GM19099 (cell line): ENCODE results near the gene OGFOD1.

Experiments
- POLR2A ChIP-seq: IDR thresholded peaks from 3 replicates; pipeline ENCODE4 v1.6.1; 2011; ENCODE audit warnings: low read depth; ENCODE audit not compliant: insufficient read length; ENCODE audit errors: extremely low read depth

The OGFOD1 gene

DNA sequence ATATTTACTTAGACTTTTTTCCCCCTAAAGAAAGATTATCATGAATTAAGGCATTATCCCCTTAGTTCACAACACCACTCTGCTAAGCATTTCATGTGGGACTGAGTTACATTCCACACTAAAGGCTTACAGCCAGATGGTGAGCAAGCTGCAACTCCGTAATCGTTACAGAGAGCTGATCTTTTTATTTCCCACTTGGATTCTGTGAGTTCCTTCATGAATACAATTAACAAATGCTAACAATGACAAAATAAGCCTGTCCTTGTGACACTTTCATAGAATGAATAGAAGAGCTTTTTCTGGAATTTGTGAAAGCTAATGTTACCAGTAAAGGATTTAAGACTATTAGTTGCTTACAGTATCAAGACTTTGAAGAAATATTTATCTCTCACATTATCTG is 8.7 kb downstream of the OGFOD1 start:
- no peak for TF ChIP-seq POLR2A

DNA sequence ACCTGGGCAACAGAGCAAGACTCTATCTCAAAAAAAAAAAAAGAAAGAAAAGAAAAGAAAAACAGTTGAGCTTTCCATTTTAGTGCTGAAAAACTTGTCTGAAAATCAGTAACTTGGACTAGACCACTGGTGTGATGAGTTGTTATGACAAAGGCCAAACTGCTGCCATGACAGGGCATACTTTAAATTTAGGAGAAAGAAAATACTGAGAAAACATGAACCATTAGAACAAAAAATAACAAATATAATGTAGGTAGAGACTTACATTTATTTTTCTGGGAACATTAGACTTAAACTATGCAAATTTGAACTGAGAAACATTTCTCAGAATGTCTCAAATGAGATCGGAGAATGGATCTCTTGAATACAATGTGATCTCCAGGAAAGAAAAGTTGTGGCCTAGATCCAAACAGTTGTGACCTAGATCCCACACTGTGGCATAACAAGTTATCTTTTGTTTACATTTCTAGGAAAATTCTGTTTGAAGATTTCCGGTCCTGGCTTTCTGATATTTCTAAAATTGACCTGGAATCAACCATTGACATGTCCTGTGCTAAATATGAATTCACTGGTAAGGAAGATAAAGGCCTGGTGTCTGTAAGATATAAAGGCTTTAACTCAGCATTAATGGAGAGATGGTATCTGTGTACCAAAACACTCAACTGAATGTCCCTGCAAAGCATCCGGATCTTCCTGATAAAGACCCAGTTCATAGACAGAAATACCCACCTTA is 10.9 kb downstream of the OGFOD1 start:
- no peak for TF ChIP-seq POLR2A

DNA sequence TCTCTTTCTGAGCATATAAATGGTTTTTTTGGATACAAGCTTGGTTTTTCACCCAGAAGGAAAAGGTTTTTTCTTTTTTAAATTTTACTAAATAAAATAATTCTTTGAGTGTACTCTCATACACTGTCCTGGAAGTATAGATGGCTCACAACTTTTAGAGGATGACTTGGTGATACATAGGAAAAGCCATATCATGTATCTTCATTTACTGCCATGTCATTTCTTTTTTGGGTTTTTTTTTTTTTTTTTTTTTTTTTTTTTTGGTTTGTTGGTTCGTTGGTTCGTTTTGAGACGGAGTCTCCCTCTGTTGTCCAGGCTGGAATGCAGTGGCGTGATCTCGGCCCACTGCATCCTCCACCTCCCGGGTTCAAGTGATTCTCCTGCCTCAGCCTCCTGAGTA is 11.8 kb downstream of the OGFOD1 start:
- no peak for TF ChIP-seq POLR2A

GRCh38 chr16:56466344-56466743 is 15.0 kb downstream of the OGFOD1 start:
- TF ChIP-seq POLR2A = no peak

DNA sequence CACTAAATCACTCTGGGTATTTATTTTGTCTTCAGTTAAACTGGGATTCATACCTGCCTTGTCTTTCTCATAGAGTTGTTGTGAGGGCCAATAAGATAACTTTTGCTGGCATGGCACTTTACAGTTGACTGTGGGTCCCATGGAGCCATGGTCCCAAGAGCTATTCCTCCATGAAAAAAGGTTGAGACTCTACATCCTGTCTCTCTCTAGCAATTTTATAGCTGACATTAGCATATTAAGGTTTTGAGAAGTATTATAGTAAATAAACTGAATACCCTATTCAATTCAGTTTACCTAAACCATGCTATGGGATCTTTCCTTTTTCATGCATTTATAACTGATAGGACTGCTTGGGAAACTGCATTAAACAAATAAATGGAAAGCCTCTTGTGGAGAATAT is 17.4 kb downstream of the OGFOD1 start:
- TF ChIP-seq POLR2A = no peak

- no peak for TF ChIP-seq POLR2A
Observed at GRCh38 chr16:56469748-56470147, 18.4 kb downstream of the OGFOD1 start.

GRCh38 chr16:56470232-56470631 is 18.9 kb downstream of the OGFOD1 start:
- TF ChIP-seq POLR2A = no peak

DNA sequence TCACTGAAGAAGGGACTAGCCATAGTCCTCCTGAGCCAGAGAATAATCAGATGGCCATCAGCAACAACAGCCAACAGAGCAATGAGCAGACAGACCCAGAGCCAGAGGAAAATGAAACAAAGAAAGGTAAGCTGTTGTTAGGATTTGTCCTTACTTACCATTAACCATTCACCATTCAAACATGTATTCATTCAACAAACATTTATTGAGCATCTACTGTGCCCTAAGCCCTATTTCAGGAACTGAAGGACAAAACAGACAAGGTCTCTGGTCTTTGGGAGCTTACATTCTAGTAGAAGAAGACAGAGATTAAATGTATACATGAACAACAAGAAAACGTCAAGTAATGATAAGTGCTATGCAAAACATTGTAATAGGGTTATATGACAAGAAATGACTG is 19.3 kb downstream of the OGFOD1 start:
- no peak for TF ChIP-seq POLR2A

DNA sequence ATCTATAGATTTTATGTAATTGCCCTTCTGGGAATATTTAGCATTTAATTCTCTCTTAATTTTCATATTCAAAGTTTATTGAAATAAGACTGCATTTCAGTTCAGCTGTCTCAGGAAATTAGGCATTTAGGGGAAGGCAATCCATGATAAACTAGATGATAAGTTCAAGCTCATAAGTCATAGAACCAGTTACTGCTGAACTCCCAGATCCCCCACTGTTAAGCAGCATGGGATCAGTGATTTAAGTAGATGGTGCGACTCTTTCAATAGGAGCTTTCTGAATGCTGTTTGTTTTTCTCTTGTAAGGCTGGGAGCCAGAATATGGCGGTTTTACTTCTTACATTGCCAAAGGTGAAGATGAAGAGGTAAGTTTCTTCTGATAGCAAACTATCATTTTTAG is 23.8 kb downstream of the OGFOD1 start:
- TF ChIP-seq POLR2A = no peak

GRCh38 chr16:56477096-56477878 is 25.9 kb downstream of the OGFOD1 start:
- TF ChIP-seq POLR2A = no peak

DNA sequence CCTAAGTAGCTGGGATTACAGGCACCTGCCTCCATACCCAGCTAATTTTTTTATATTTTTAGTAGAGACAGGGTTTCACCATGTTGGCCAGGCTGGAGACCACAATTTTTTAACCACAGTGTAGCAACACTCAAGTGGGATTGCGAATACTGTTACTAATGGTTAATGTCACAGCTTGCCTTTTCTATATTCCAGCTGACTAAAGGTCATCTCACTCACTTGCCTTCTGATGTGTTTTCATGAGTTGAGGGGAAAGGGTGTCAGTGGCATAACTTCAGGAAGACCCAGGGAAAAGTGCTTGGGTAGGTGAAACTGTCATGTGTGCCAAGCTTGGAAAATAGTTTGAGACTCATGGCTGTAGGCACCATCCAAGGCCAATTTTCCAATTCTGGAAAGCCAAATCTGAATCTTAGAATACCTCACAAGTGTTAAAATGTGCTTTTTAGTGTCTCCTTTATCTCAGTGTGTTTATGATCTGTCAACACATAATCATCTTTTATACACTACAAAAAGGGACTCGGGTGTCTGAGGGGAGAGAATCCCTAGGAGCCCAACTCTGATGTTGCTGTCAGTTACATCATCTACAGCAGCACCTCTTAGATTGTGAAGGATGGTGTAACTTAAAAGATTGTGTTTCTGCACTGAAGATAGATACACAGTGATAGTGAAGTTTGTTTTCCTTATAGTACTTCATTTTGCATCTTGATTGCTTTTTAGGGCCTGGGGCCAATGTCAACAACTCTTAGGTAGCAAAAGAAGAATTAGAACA is 27.1 kb downstream of the OGFOD1 start:
- TF ChIP-seq POLR2A = no peak

- TF ChIP-seq POLR2A = no peak
Observed at GRCh38 chr16:56479469-56479868, 28.1 kb downstream of the OGFOD1 start.

GRCh38 chr16:56480776-56481467 is 29.6 kb downstream of the OGFOD1 start:
- no peak for TF ChIP-seq POLR2A

GRCh38 chr16:56481468-56482122 is 30.2 kb downstream of the OGFOD1 start:
- no peak for TF ChIP-seq POLR2A
